GM23248 (cell line): ENCODE results near the gene FMN2.

Source experiments
- EZH2 ChIP-seq: fragments of 200-600 bp; sonication (generic); IDR thresholded peaks from 2 replicates; pipeline ENCODE4 v1.6.1; 2018; ENCODE audit warnings: antibody characterized with exemption, mild to moderate bottlenecking; ENCODE audit not compliant: insufficient read depth, poor library complexity, severe bottlenecking
- EZH2phosphoT487 ChIP-seq: fragments of 200-600 bp; sonication (generic); IDR thresholded peaks from 2 replicates; pipeline ENCODE4 v1.6.1; 2018; ENCODE audit warnings: antibody characterized with exemption, moderate library complexity, mild to moderate bottlenecking, low read depth; ENCODE audit not compliant: insufficient read depth

GRCh38 chr1:240115831-240116230, 24.1 kb downstream of the FMN2 start:
- TF ChIP-seq EZH2 (no peak), EZH2phosphoT487 (no peak)
